ENCODE data around the gene NID1.

- no peak for TF ChIP-seq CTCF (IDR thresholded peaks at IDR 0.05; ENCODE audit: extremely low read depth in 1 of 2, insufficient read depth in 1 of 2, low read depth in 1 of 2, low read length in 2 of 2)
- no peak for TF ChIP-seq FOS (IDR thresholded peaks at IDR 0.05; ENCODE audit: borderline replicate concordance, insufficient read depth, low read length)
- no peak for TF ChIP-seq POLR2A (IDR thresholded peaks at IDR 0.05; ENCODE audit: low read depth, low read length)
- no peak for TF ChIP-seq EZH2 (IDR thresholded peaks at IDR 0.05; ENCODE audit: borderline replicate concordance, low read depth, low read length, severe bottlenecking)
These were observed 38.2 kb upstream of the NID1 start for GRCh38 chr1:236103059-236103458.

All from endothelial cell of umbilical vein (primary cell).